GM23338 (cell line): ENCODE measurements around the gene RNGTT. TPM values are rescaled to one million over a fixed set of nuclear protein-coding genes. Genes with fewer than 3 reads are reported as not detected.

Experiments
- ATAC-seq: fragments of 200-7000 bp; cut with Tn5 transposase; 3 replicates; pipeline ENCODE4 v1.9.1; 2020
- DNase-seq: peaks from one replicate; pipeline ENCODE4 v3.0.0-alpha.2; 2015; ENCODE audit warnings: low spot score
- H2AFZ ChIP-seq: fragments of 200-600 bp; sonication (generic); 2 replicates; pipeline ENCODE4 v1.8.0; 2016; ENCODE audit warnings: antibody characterized with exemption, mild to moderate bottlenecking, moderate library complexity
- H3F3A ChIP-seq: fragments of 200-600 bp; sonication (generic); replicated peaks from 2 replicates; pipeline ENCODE4 v1.8.0; 2017; ENCODE audit warnings: antibody characterized with exemption, mixed run types, low read depth
- H3K27ac ChIP-seq: fragments of 200-600 bp; sonication (generic); 2 replicates; pipeline ENCODE4 v1.6.1; 2016; ENCODE audit warnings: low read depth
- H3K27me3 ChIP-seq: fragments of 200-600 bp; sonication (generic); 2 replicates; pipeline ENCODE4 v1.8.0; 2016; ENCODE audit warnings: mild to moderate bottlenecking, mixed run types, moderate library complexity; ENCODE audit not compliant: insufficient read depth
- H3K36me3 ChIP-seq: fragments of 200-600 bp; sonication (generic); 2 replicates; pipeline ENCODE4 v1.8.0; 2016; ENCODE audit warnings: mild to moderate bottlenecking; ENCODE audit not compliant: insufficient read depth
- H3K4me1 ChIP-seq: fragments of 200-600 bp; sonication (generic); 2 replicates; pipeline ENCODE4 v1.8.0; 2016; ENCODE audit warnings: mild to moderate bottlenecking, moderate library complexity; ENCODE audit not compliant: insufficient read depth
- H3K4me2 ChIP-seq: fragments of 200-600 bp; sonication (generic); 2 replicates; pipeline ENCODE4 v1.7.1; 2017; ENCODE audit warnings: mixed run types
- H3K4me3 ChIP-seq: fragments of 200-600 bp; sonication (generic); 2 replicates; pipeline ENCODE4 v1.6.1; 2016; ENCODE audit warnings: mixed run types
- H3K79me2 ChIP-seq: fragments of 200-600 bp; sonication (generic); replicated peaks from 2 replicates; pipeline ENCODE4 v1.8.0; 2017; ENCODE audit warnings: mild to moderate bottlenecking; ENCODE audit not compliant: insufficient read depth
- H3K9me2 ChIP-seq: fragments of 200-600 bp; sonication (generic); 2 replicates; pipeline ENCODE4 v1.8.0; 2017; ENCODE audit not compliant: insufficient read depth
- H4K20me1 ChIP-seq: fragments of 200-600 bp; sonication (generic); replicated peaks from 2 replicates; pipeline ENCODE4 v1.8.0; 2017; ENCODE audit warnings: mild to moderate bottlenecking; ENCODE audit not compliant: insufficient read depth
- H3K27ac Mint-ChIP-seq: 2 replicates; pipeline ENCODE4 v1.8.0; 2020; ENCODE audit warnings: inconsistent platforms, mild to moderate bottlenecking, moderate library complexity, mixed read lengths
- H3K27me3 Mint-ChIP-seq: 3 replicates; pipeline ENCODE4 v1.8.0; 2022; ENCODE audit warnings: low read depth, mild to moderate bottlenecking, moderate library complexity, mixed read lengths, inconsistent platforms; ENCODE audit not compliant: insufficient read depth, poor library complexity
- H3K36me3 Mint-ChIP-seq: 3 replicates; pipeline ENCODE4 v1.8.0; 2021; ENCODE audit warnings: low read depth, mild to moderate bottlenecking, inconsistent platforms, moderate library complexity, mixed read lengths
- H3K4me1 Mint-ChIP-seq: 3 replicates; pipeline ENCODE4 v1.8.0; 2020; ENCODE audit warnings: mild to moderate bottlenecking, inconsistent platforms, mixed read lengths
- H3K4me3 Mint-ChIP-seq: 3 replicates; pipeline ENCODE4 v1.8.0; 2021; ENCODE audit warnings: moderate library complexity, mild to moderate bottlenecking, inconsistent platforms, mixed read lengths
- H3K9me3 Mint-ChIP-seq: 3 replicates; pipeline ENCODE4 v1.8.0; 2020; ENCODE audit warnings: moderate library complexity, mild to moderate bottlenecking, inconsistent platforms, mixed read lengths
- CREB1 ChIP-seq: fragments of 250-450 bp; sonication (Bioruptor Pico); IDR thresholded peaks from 2 replicates; pipeline ENCODE4 v1.5.0; 2020; ENCODE audit warnings: low read depth, mild to moderate bottlenecking, moderate library complexity
- CTCF ChIP-seq, 2 experiments: fragments of 200-600 bp in 1 of 2; sonication (generic) in 1 of 2; conservative IDR thresholded peaks; 2 replicates each; pipeline versions ENCODE4 v1.5.1 to v1.6.1; 2016 to 2017; ENCODE audit warnings: antibody characterized with exemption in 2 of 2, low read depth in 2 of 2, mild to moderate bottlenecking in 2 of 2, moderate library complexity in 1 of 2
- ETS1 ChIP-seq: IDR thresholded peaks from 2 replicates; pipeline ENCODE4 v1.6.1; 2016; ENCODE audit warnings: antibody characterized with exemption
- EZH2 ChIP-seq: fragments of 200-600 bp; sonication (generic); IDR thresholded peaks from one replicate; pipeline ENCODE4 v1.8.0; 2017; ENCODE audit warnings: antibody characterized with exemption, mild to moderate bottlenecking, low read depth; ENCODE audit not compliant: unreplicated experiment
- EZH2phosphoT487 ChIP-seq: fragments of 200-600 bp; sonication (generic); IDR thresholded peaks from one replicate; pipeline ENCODE4 v1.8.1; 2018; ENCODE audit warnings: antibody characterized with exemption; ENCODE audit not compliant: unreplicated experiment
- JUNB ChIP-seq: IDR thresholded peaks from one replicate; pipeline ENCODE4 v1.6.1; 2016; ENCODE audit warnings: antibody characterized with exemption; ENCODE audit not compliant: unreplicated experiment
- NANOG ChIP-seq: IDR thresholded peaks from 2 replicates; pipeline ENCODE4 v1.6.1; 2016; ENCODE audit warnings: antibody characterized with exemption, borderline replicate concordance
- POLR2AphosphoS5 ChIP-seq: IDR thresholded peaks from 2 replicates; pipeline ENCODE4 v1.6.1; 2016; ENCODE audit warnings: antibody characterized with exemption, low read depth
- REST ChIP-seq: IDR thresholded peaks from one replicate; pipeline ENCODE4 v1.6.1; 2018; ENCODE audit warnings: antibody characterized with exemption; ENCODE audit not compliant: unreplicated experiment
- STAT1 ChIP-seq: IDR thresholded peaks from one replicate; pipeline ENCODE4 v1.6.1; 2016; ENCODE audit warnings: antibody characterized with exemption; ENCODE audit not compliant: unreplicated experiment
- ZNF331 ChIP-seq: fragments of 250-450 bp; sonication (Bioruptor Pico); IDR thresholded peaks from 2 replicates; pipeline ENCODE4 v1.5.0; 2020; ENCODE audit warnings: low read depth, mild to moderate bottlenecking, moderate library complexity
- polyA plus RNA-seq: library from polyadenylated mRNA; unstranded; fragments of >200 nt; fragmentation: Nextera tagmentation; extraction: Ambion mirVana; gene quantifications from 2 replicates; pipeline ENCODE4 v1.2.1, GENCODE V29; 2016
- total RNA-seq: library from RNA; depleted of rRNA; stranded (reverse); fragments of >200 nt; shearing (Covaris generic); gene quantifications from 2 replicates; pipeline ENCODE4 v1.2.3, GENCODE V29; 2014

Gene RNGTT
- total and polyA plus RNA-seq, 2 experiments from 2014 or later, result 11.2 to 29.2 TPM

- peaks cover 2% of the 10 kb centered on the region for H3K27me3 Mint-ChIP-seq
- Histone ChIP-seq H3K9me2 (no peaks in the 10 kb centered on the region), H2AFZ (no peak overlapping the region), H3K36me3 (no peaks in the 10 kb centered on the region), H3K4me3 (no peak overlapping the region), H3K27ac (no peak overlapping the region), H3K4me1 (no peaks in the 10 kb centered on the region), H3K27me3 (no peaks in the 10 kb centered on the region), H3K4me2 (no peak overlapping the region), H4K20me1 (no peaks in the 10 kb centered on the region), H3K79me2 (no peaks in the 10 kb centered on the region), H3F3A (no peaks in the 10 kb centered on the region)
- no peak for TF ChIP-seq ETS1
- TF ChIP-seq CREB1 (CRISPR knock-in tag), result no peak
- no peak for TF ChIP-seq STAT1
- TF ChIP-seq EZH2phosphoT487, result no peak
- TF ChIP-seq ZNF331 (CRISPR knock-in tag), result no peak
- no peak for TF ChIP-seq JUNB
- TF ChIP-seq POLR2AphosphoS5, result no peak
- TF ChIP-seq EZH2, result no peak
- no peak for TF ChIP-seq NANOG
- no peak overlapping the region for H3K4me3 Mint-ChIP-seq
- no peak overlapping the region for H3K27ac Mint-ChIP-seq
- peaks cover 25% of the 10 kb centered on the region for H3K36me3 Mint-ChIP-seq
- ATAC-seq (no peak), DNase-seq (no peak)
- no peaks in the 10 kb centered on the region for H3K4me1 Mint-ChIP-seq
- H3K9me3 Mint-ChIP-seq, result peaks cover 4% of the 10 kb centered on the region; the same call in 1 of the 3 replicates
Measured at GRCh38 chr6:88890394-88890793, 73.0 kb downstream of the RNGTT start.

GRCh38 chr6:88884361-88884760, 79.1 kb downstream of the RNGTT start:
- TF ChIP-seq EZH2 (no peak), CREB1 (CRISPR knock-in tag) (no peak), POLR2AphosphoS5 (no peak)
- Histone ChIP-seq H4K20me1 (no peaks in the 10 kb centered on the region), H3K9me2 (no peaks in the 10 kb centered on the region), H3K36me3 (0 out of 2 replicates have a peak, but pooled peaks cover 3% of the 10 kb centered on the region), H3K4me3 (no peak overlapping the region), H3K27me3 (no peaks in the 10 kb centered on the region), H2AFZ (no peak overlapping the region), H3K27ac (no peak overlapping the region), H3K4me1 (0 out of 2 replicates have a peak, but pooled peaks cover 8% of the 10 kb centered on the region), H3F3A (no peaks in the 10 kb centered on the region), H3K4me2 (no peak overlapping the region), H3K79me2 (no peaks in the 10 kb centered on the region; the same call in 1 of the 2 replicates)
- no peaks in the 10 kb centered on the region for H3K27me3 Mint-ChIP-seq
- no peak overlapping the region for H3K4me3 Mint-ChIP-seq
- ATAC-seq, result no peak
- peaks cover 38% of the 10 kb centered on the region for H3K36me3 Mint-ChIP-seq
- DNase-seq, result no peak
- H3K9me3 Mint-ChIP-seq, result peaks cover 14% of the 10 kb centered on the region; the same call in 2 of the 3 replicates
- peaks cover 20% of the 10 kb centered on the region; the same call in 2 of the 3 replicates for H3K4me1 Mint-ChIP-seq
- H3K27ac Mint-ChIP-seq, result no peak overlapping the region

GRCh38 chr6:88882536-88882935, 80.9 kb downstream of the RNGTT start:
- Mint-ChIP-seq H3K27me3 (no peaks in the 10 kb centered on the region), H3K4me1 (peaks cover 20% of the 10 kb centered on the region; the same call in 2 of the 3 replicates), H3K36me3 (peaks cover 37% of the 10 kb centered on the region), H3K9me3 (peaks cover 14% of the 10 kb centered on the region; the same call in 2 of the 3 replicates), H3K27ac (no peak overlapping the region), H3K4me3 (no peak overlapping the region)
- Histone ChIP-seq H4K20me1 (0 out of 2 replicates have a peak, but pooled peaks cover 4% of the 10 kb centered on the region), H3K79me2 (no peaks in the 10 kb centered on the region; the same call in 1 of the 2 replicates), H3K4me1 (0 out of 2 replicates have a peak, but pooled peaks cover 8% of the 10 kb centered on the region), H3F3A (no peaks in the 10 kb centered on the region), H2AFZ (no peak overlapping the region), H3K9me2 (no peaks in the 10 kb centered on the region), H3K4me2 (no peak overlapping the region), H3K27ac (no peak overlapping the region), H3K27me3 (no peaks in the 10 kb centered on the region), H3K36me3 (0 out of 2 replicates have a peak, but pooled peaks cover 3% of the 10 kb centered on the region), H3K4me3 (no peak overlapping the region)
- DNase-seq (peak; percentile 3), ATAC-seq (peak; percentile 84)
- no peak for TF ChIP-seq CREB1 (CRISPR knock-in tag)
- no peak for TF ChIP-seq EZH2
- TF ChIP-seq POLR2AphosphoS5, result no peak
- no peak for TF ChIP-seq REST
- no peak for TF ChIP-seq CTCF (conservative IDR thresholded peaks at IDR 0.05; ENCODE audit: low read depth in 2 of 2)
